Activated CD8-positive, alpha-beta memory T cell treated with anti-CD3 and anti-CD28 coated beads, Interleukin-2, amount 10 ng/mL, durations not matched to agents 7 days and 5 days (primary cell): Measurements from ENCODE around the gene PRR16. TPM values are rescaled to one million over a fixed set of nuclear protein-coding genes. Genes with fewer than 3 reads are reported as not detected.
"Not testable (repeated sequence)": the region's sequence is repeated elsewhere in the genome, so short reads cannot be mapped to it uniquely, and the experiment has no call there.

Experiments
- ATAC-seq: fragments of 150-1000 bp; cut with Tn5 transposase; one replicate; pipeline ENCODE4 v1.10.0; 2021; ENCODE audit warnings: moderate library complexity
- CTCF ChIA-PET: fragments of 350-600 bp; sonication (Branson Sonifier 250); formaldehyde crosslinking; loops from one replicate; lab custom pipeline; 2021; ENCODE audit warnings: antibody characterized with exemption; lab: Charles Lee
- DNase-seq: peaks from one replicate; pipeline ENCODE4 v3.0.0-alpha.2; 2020
- H3K27ac Mint-ChIP-seq: one replicate; pipeline ENCODE4 v1.8.0; 2021; ENCODE audit warnings: mild to moderate bottlenecking, mixed read lengths
- H3K27me3 Mint-ChIP-seq: one replicate; pipeline ENCODE4 v1.8.0; 2021; ENCODE audit warnings: mixed read lengths
- H3K36me3 Mint-ChIP-seq: one replicate; pipeline ENCODE4 v1.8.0; 2021; ENCODE audit warnings: mild to moderate bottlenecking, mixed read lengths
- H3K4me1 Mint-ChIP-seq: one replicate; pipeline ENCODE4 v1.8.0; 2021; ENCODE audit warnings: mixed read lengths
- H3K4me3 Mint-ChIP-seq: one replicate; pipeline ENCODE4 v1.8.0; 2021; ENCODE audit warnings: mild to moderate bottlenecking, moderate library complexity, mixed read lengths
- H3K9me3 Mint-ChIP-seq: one replicate; pipeline ENCODE4 v1.8.0; 2022; ENCODE audit warnings: low read depth, mixed read lengths
- total RNA-seq, 2 experiments: library from RNA; stranded (reverse); gene quantifications; one replicate each; pipeline ENCODE4 v1.2.3, GENCODE V29; 2021

Gene PRR16
- not detected for total RNA-seq

DNA sequence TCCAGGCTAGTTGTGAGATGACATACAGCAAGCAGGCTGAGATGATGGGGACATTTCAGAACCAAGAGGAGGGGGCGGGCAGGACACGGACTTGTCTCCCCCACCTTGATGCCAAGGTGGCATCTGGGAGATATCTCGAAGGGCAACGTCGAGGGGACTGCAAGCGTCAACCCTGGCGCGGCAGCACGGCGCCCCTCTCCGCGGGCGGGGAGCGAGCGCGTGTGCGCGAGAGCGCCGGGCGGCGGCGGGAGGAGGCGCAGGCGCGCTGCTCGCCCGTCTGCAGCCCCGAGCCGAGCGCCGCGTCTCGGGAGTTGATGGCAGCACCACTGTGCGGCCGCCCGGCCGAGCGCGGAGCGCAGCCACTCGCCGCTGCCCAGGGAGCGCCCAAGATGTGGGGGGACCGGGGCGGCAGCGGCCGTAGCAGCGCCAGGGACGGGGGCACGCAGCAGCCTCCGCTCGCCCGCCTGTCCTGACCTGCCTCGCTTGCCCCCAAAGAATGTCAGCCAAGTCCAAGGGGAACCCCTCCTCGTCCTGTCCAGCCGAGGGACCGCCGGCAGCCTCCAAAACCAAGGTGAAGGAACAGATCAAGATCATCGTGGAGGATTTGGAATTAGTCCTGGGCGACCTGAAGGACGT is at the start of gene PRR16:
PRR16 (plus strand) TSS at position 310 of the 636 bp plus-strand sequence.
- DNase-seq, result no peak
- CTCF ChIA-PET, result no interaction called here

GRCh38 chr5:120415985-120416384 is 48.1 kb upstream of the PRR16 start:
- no peak overlapping the region for H3K27ac Mint-ChIP-seq
- no peaks in the 10 kb centered on the region for H3K9me3 Mint-ChIP-seq
- no peaks in the 10 kb centered on the region for H3K27me3 Mint-ChIP-seq
- H3K4me3 Mint-ChIP-seq, result no peak overlapping the region
- ATAC-seq (no peak), DNase-seq (no peak)
- no peaks in the 10 kb centered on the region for H3K4me1 Mint-ChIP-seq
- no peaks in the 10 kb centered on the region for H3K36me3 Mint-ChIP-seq
- CTCF ChIA-PET, result no interaction called here

More for the DNA sequence above, at the start of gene PRR16:
- peak; percentile 47 for ATAC-seq
- Mint-ChIP-seq H3K9me3 (no peaks in the 10 kb centered on the region), H3K27me3 (peaks cover 47% of the 10 kb centered on the region), H3K4me1 (peaks cover 4% of the 10 kb centered on the region), H3K27ac (no peak within 1 kb of the TSS), H3K4me3 (no peak within 1 kb of the TSS), H3K36me3 (peaks cover 1% of the 10 kb centered on the region)

GRCh38 chr5:120419127-120419526 is 45.0 kb upstream of the PRR16 start:
- no peaks in the 10 kb centered on the region for H3K9me3 Mint-ChIP-seq
- no peak overlapping the region for H3K4me3 Mint-ChIP-seq
- no peaks in the 10 kb centered on the region for H3K4me1 Mint-ChIP-seq
- H3K27ac Mint-ChIP-seq, result no peak overlapping the region
- H3K36me3 Mint-ChIP-seq, result no peaks in the 10 kb centered on the region
- DNase-seq (no peak), ATAC-seq (no peak)
- CTCF ChIA-PET, result no interaction called here
- H3K27me3 Mint-ChIP-seq, result no peaks in the 10 kb centered on the region

DNA sequence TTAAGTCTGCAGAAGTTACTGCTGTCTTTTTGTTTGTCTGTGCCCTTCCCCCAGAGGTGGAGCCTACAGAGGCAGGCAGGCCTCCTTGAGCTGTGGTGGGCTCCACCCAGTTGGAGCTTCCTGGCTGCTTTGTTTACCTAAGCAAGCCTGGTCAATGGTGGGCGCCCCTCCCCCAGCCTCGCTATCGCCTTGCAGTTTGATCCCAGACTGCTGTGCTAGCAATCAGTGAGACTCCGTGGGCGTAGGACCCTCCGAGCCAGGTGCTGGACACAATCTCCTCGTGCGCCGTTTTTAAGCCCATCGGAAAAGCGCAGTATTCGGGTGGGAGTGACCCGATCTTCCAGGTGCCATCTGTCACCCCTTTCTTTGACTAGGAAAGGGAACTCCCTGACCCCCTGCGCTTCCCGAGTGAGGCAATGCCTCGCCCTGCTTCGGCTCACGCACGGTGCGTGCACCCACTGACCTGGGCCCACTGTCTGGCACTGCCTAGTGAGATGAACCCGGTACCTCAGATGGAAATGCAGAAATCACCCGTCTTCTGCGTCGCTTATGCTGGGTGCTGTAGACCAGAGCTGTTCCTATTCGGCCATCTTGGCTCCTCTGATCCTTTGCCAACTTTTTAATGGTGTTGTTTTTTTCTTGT is 37.3 kb upstream of the PRR16 start:
- H3K4me3 Mint-ChIP-seq, H3K4me1 Mint-ChIP-seq, DNase-seq, H3K36me3 Mint-ChIP-seq, CTCF ChIA-PET, ATAC-seq, H3K27me3 Mint-ChIP-seq, H3K27ac Mint-ChIP-seq: not testable (repeated sequence)
- peaks cover 13% of the 10 kb centered on the region for H3K9me3 Mint-ChIP-seq

DNA sequence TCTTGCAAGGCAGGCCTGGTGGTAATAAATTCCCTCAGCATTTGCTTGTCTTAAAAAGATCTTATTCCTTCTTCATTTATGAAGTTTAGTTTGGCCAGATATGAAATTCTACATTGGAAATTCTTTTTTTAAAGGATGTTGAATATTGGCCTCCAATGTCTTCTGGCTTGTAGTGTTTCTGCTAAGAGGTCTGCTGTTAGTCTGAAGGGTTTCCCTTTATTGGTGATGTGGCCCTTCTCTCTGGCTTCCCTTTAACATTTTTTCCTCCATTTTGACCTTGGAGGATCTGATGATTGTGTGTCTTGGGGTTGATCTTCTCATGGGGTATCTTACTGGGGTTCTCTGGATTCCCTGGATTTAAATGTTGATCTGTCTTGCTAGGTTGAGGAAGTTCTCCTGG is 33.5 kb upstream of the PRR16 start:
- ATAC-seq, result no peak

DNA sequence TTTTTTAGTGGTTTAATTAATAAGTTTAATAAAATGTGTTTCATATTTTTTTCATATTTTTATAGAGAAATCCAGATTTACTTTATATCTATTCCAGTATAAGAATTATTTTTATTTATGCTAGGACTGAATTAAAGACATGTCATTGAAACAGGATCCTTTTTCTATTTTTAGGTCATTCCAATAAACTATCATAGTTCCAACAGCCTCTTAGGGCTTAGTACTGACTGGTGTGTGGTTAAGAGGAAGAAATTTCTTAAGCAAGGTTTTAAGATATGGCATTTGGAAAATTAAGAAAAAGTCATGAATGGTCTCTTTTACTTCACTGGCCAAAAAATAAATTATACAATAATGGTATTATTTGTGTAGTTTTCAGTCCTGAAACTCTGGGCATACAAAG is 31.2 kb upstream of the PRR16 start:
- CTCF ChIA-PET, result no interaction called here
- H3K9me3 Mint-ChIP-seq, result peaks cover 15% of the 10 kb centered on the region
- no peak overlapping the region for H3K4me3 Mint-ChIP-seq
- ATAC-seq (no peak), DNase-seq (no peak)
- no peaks in the 10 kb centered on the region for H3K36me3 Mint-ChIP-seq
- no peaks in the 10 kb centered on the region for H3K4me1 Mint-ChIP-seq
- H3K27me3 Mint-ChIP-seq, result no peaks in the 10 kb centered on the region
- no peak overlapping the region for H3K27ac Mint-ChIP-seq

More for the DNA sequence above, 33.5 kb upstream of the PRR16 start:
- Mint-ChIP-seq H3K4me1 (no peaks in the 10 kb centered on the region), H3K9me3 (peaks cover 13% of the 10 kb centered on the region), H3K36me3 (no peaks in the 10 kb centered on the region), H3K4me3 (no peak overlapping the region), H3K27me3 (no peaks in the 10 kb centered on the region), H3K27ac (no peak overlapping the region)
- no peak for DNase-seq
- CTCF ChIA-PET, result interaction anchor here (0.7 kb wide), 1 partner anchor 94 kb away, joined by 3 read pairs; no protein-coding TSS in a partner anchor

- CTCF ChIA-PET, result no interaction called here
- DNase-seq, result no peak
Measured at GRCh38 chr5:120435129-120435528, 29.0 kb upstream of the PRR16 start.

DNA sequence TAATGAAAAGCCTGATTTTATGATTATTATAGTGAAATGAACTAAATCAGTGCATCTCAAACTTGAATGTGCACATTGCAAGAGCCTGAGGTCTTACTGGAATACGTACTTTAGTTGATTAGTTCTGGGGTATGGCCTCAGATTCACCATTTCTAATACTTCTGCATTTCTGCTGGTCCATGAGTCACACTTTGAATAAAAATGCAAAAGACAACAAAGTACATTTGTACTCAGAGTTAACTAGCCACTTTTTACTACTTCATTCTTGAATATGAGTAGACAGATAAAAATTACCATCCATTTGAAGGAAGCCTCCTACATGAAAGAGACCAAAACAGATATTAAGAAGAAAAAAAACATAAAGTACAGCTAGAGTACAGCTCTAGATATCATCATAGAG is 27.1 kb upstream of the PRR16 start:
- no peaks in the 10 kb centered on the region for H3K4me1 Mint-ChIP-seq
- ATAC-seq (no peak), DNase-seq (no peak)
- no peaks in the 10 kb centered on the region for H3K36me3 Mint-ChIP-seq
- H3K27ac Mint-ChIP-seq, result no peak overlapping the region
- H3K4me3 Mint-ChIP-seq, result no peak overlapping the region
- no peaks in the 10 kb centered on the region for H3K27me3 Mint-ChIP-seq
- CTCF ChIA-PET, result no interaction called here
- peaks cover 4% of the 10 kb centered on the region for H3K9me3 Mint-ChIP-seq

More at GRCh38 chr5:120435129-120435528, 29.0 kb upstream of the PRR16 start:
- no peaks in the 10 kb centered on the region for H3K36me3 Mint-ChIP-seq
- no peak overlapping the region for H3K27ac Mint-ChIP-seq
- peaks cover 9% of the 10 kb centered on the region for H3K9me3 Mint-ChIP-seq
- H3K4me1 Mint-ChIP-seq, result no peaks in the 10 kb centered on the region
- no peak for ATAC-seq
- no peaks in the 10 kb centered on the region for H3K27me3 Mint-ChIP-seq
- no peak overlapping the region for H3K4me3 Mint-ChIP-seq

DNA sequence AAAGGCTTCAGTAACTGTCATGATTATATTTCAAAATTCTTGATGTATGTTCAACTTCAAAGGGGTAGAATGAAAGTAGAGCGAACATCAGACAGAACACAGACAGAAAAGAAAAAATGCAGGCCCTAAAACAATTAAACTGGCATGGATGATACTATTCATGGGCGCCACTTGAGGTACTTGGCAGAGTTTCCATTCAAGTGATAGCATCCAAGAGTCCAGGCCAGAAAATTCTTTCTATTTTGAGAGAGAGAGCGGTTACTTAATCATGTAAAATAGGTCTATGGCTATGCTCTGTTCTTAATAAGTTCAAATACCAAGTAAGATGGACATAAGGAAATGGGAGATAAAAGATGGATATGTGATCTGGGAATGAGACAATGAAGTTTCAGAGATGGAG is 21.4 kb upstream of the PRR16 start:
- no peaks in the 10 kb centered on the region for H3K36me3 Mint-ChIP-seq
- no peak overlapping the region for H3K4me3 Mint-ChIP-seq
- CTCF ChIA-PET, result no interaction called here
- DNase-seq (no peak), ATAC-seq (no peak)
- no peaks in the 10 kb centered on the region for H3K27me3 Mint-ChIP-seq
- H3K9me3 Mint-ChIP-seq, result no peaks in the 10 kb centered on the region
- H3K27ac Mint-ChIP-seq, result no peak overlapping the region
- H3K4me1 Mint-ChIP-seq, result no peaks in the 10 kb centered on the region

DNA sequence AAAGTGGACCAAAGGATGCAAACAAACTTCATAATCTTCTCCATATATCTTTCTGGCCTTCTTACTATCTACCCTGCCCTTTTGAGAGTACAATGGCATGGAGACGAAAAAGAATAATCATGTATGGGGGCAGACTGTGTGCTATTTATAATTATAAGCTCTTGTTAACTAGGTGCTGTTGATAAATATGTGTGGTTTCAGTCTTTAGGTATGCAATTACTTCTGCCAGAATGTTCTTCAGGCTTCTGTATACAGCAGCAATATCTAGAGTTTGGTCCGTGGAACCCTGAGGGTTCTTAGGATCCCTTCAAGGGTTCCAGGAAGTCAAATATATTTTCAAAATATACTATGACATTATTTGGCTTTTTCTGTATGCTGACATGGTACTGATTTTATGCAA is 20.5 kb upstream of the PRR16 start:
- CTCF ChIA-PET, result no interaction called here
- ATAC-seq, result no peak
- H3K36me3 Mint-ChIP-seq, result no peaks in the 10 kb centered on the region
- no peaks in the 10 kb centered on the region for H3K4me1 Mint-ChIP-seq
- DNase-seq, result no peak
- no peak overlapping the region for H3K4me3 Mint-ChIP-seq
- no peaks in the 10 kb centered on the region for H3K9me3 Mint-ChIP-seq
- H3K27ac Mint-ChIP-seq, result no peak overlapping the region
- no peaks in the 10 kb centered on the region for H3K27me3 Mint-ChIP-seq

DNA sequence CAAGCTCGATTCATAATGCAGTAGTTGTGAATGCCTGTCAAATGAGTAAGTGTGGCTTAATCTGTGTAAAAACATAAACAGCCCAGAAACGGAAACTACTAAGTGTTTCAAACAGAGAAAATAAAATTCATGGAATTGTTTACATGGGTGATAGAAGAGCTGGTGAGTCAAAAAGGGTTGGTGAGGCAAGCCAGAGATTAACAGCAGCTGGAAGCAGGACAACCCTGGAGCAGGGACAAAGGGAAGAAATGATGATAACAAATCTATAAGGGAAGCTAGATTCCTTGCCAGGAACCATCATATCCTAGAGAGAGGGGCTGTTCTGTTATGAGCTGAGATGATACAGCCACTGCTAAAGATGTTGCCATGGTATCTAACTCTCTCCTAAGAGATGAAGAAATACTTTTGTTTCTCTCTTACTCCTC is 18.0 kb upstream of the PRR16 start:
- CTCF ChIA-PET, result no interaction called here
- no peak for ATAC-seq
- no peak overlapping the region for H3K4me3 Mint-ChIP-seq
- no peaks in the 10 kb centered on the region for H3K36me3 Mint-ChIP-seq
- H3K9me3 Mint-ChIP-seq, result no peaks in the 10 kb centered on the region
- no peaks in the 10 kb centered on the region for H3K4me1 Mint-ChIP-seq
- DNase-seq, result no peak
- no peaks in the 10 kb centered on the region for H3K27me3 Mint-ChIP-seq
- no peak overlapping the region for H3K27ac Mint-ChIP-seq

DNA sequence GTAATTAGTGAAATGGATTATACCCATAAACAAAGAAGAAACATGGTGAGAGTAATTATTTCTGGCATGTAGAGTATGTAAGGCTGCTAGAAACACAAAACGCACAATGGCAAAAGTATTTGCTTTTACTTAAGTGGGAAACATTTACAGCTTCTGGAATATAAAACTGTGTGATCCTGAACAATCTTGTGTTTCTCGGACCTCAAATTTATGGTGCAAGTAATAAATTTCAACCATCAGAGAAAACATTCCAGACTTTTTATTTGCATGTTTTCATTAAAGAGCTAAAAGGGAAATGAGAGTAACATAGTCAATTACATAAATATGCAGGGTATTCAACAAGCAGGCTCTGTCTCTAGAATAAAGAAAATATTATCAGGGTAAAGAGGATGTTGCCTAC is 17.2 kb upstream of the PRR16 start:
- CTCF ChIA-PET, result no interaction called here
- Mint-ChIP-seq H3K27me3 (no peaks in the 10 kb centered on the region), H3K36me3 (no peaks in the 10 kb centered on the region), H3K27ac (no peak overlapping the region), H3K4me3 (no peak overlapping the region), H3K4me1 (no peaks in the 10 kb centered on the region), H3K9me3 (no peaks in the 10 kb centered on the region)
- DNase-seq (no peak), ATAC-seq (no peak)

DNA sequence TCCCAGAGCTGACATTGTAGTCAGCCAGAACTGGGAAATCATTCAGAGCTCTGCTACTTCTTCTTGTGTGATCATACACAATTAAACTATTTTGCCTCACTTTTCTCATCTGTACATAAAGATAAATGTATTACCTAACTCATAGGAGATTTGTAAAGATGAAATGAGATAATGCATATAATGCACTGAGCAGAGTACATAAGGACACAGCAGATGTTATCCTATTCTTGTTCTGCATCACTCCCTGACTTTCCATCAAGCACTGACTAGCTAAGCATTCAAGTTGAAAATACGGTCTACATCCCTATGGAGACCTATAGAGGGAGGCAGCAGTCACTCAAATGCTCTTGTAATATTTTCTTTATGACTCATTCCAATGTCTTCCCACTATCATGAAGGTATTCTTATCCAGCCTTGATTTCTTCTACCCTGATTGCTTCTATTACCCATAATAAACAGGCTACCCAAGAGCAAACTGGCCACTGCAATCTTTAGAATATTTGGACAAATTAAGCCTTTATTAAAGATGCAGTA is 16.3 kb upstream of the PRR16 start:
- Mint-ChIP-seq H3K27me3 (no peaks in the 10 kb centered on the region), H3K9me3 (no peaks in the 10 kb centered on the region), H3K4me3 (no peak overlapping the region), H3K4me1 (no peaks in the 10 kb centered on the region), H3K27ac (no peak overlapping the region), H3K36me3 (no peaks in the 10 kb centered on the region)
- ATAC-seq (no peak), DNase-seq (no peak)
- CTCF ChIA-PET, result no interaction called here

DNA sequence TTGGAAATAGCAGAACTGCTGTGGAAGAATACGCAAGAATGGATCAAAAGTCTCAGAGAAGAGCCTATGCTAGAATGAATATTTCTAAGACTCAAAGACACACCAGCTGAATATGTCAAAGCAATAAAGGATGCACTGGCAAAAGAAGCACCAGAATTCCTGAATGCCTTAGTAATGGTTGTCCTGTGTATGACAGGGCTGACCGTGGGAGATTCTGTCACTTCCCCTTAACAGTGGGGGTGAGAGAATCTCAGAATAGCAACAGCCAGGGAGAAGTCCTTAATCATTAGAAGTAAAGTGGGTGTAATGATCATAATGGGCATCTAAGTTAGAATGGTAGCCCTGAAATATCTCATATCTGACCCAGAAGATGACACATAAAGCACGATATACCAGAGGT is 14.6 kb upstream of the PRR16 start:
- ATAC-seq (no peak), DNase-seq (no peak)
- Mint-ChIP-seq H3K9me3 (no peaks in the 10 kb centered on the region), H3K4me3 (no peak overlapping the region), H3K4me1 (no peaks in the 10 kb centered on the region), H3K27me3 (no peaks in the 10 kb centered on the region), H3K27ac (no peak overlapping the region), H3K36me3 (no peaks in the 10 kb centered on the region)
- CTCF ChIA-PET, result no interaction called here
